Breast epithelium (tissue), 4 donors: ENCODE measurements around the gene MMP15. TPM values are rescaled to one million over a fixed set of nuclear protein-coding genes. Genes with fewer than 3 reads are reported as not detected.
"Not testable (repeated sequence)": the region's sequence is repeated elsewhere in the genome, so short reads cannot be mapped to it uniquely, and the experiment has no call there.

Source experiments
- DNase-seq, 2 donors: peaks; one replicate each; pipeline ENCODE4 v3.0.0-alpha.2; 2019; ENCODE audit warnings: low spot score in 2 of 2
- H3K27ac ChIP-seq, 2 donors: fragments of 200-600 bp; sonication (generic) in 1 of 2; one replicate each; pipeline ENCODE4 v1.5.1; 2016 to 2019; ENCODE audit warnings: mild to moderate bottlenecking in 1 of 2
- H3K27me3 ChIP-seq, 2 donors: fragments of 200-600 bp; sonication (generic) in 1 of 2; one replicate each; pipeline versions ENCODE4 v1.5.1 to v1.6.0; 2017 to 2019; ENCODE audit warnings: control low read depth in 1 of 2, mild to moderate bottlenecking in 1 of 2
- H3K36me3 ChIP-seq: fragments of 200-600 bp; one replicate; pipeline ENCODE4 v1.5.1; 2019
- H3K4me1 ChIP-seq, 2 donors: fragments of 200-600 bp; sonication (generic); one replicate each; pipeline ENCODE4 v1.5.1; 2016 to 2019; ENCODE audit warnings: control low read depth in 1 of 2
- H3K4me3 ChIP-seq, 3 donors: fragments of 200-600 bp; sonication (generic); 1 replicate in 2 of 3; 2 replicates in 1 of 3; pipeline ENCODE4 v1.5.1; 2016 to 2019; ENCODE audit warnings: mild to moderate bottlenecking in 3 of 3, moderate library complexity in 2 of 3
- H3K9me3 ChIP-seq, 2 donors: fragments of 200-600 bp; sonication (generic) in 1 of 2; one replicate each; pipeline ENCODE4 v1.5.1; 2016 to 2019; ENCODE audit warnings: control low read depth in 1 of 2
- CTCF ChIP-seq, 3 donors: fragments of 450-650 bp; IDR thresholded peaks; one replicate each; pipeline ENCODE4 v1.5.1; 2016 to 2017; ENCODE audit warnings: antibody characterized with exemption in 3 of 3, mild to moderate bottlenecking in 3 of 3, moderate library complexity in 3 of 3
- POLR2A ChIP-seq: fragments of 450-650 bp; IDR thresholded peaks from one replicate; pipeline ENCODE4 v1.6.1; 2016; ENCODE audit warnings: antibody characterized with exemption, mild to moderate bottlenecking, moderate library complexity
- POLR2AphosphoS5 ChIP-seq, 3 donors: sonication (generic); formaldehyde crosslinking; IDR thresholded peaks; one replicate each; pipeline ENCODE4 v1.6.1; 2017; ENCODE audit warnings: antibody characterized with exemption in 3 of 3
- intact Hi-C: fragments of 100-400 bp; cut with DNase I; formaldehyde crosslinking; loops from one replicate; pipeline ENCODE4 v1.15.1; 2023; ENCODE audit warnings: low total_unique reads
- total RNA-seq, 3 donors: library from RNA; depleted of rRNA; stranded (reverse); fragments of >200 nt; gene quantifications; one replicate each; pipeline ENCODE4 v1.1.0, GENCODE V29; 2016

MMP15 gene
- total RNA-seq, result 1 to 10 TPM; 4.6 to 5.3 (median 4.8) TPM

GRCh38 chr16:58025351-58026138, at the start of gene MMP15:
Gene MMP15 (plus strand): TSS chr16:58025754. CDS start chr16:58026351, 597 bp downstream.
- H3K27me3 ChIP-seq, result no peaks in the 10 kb centered on the region
- peak; percentile 40 to 70 for DNase-seq
- peak within 1 kb of the TSS; percentile 66 to 92 (median 72) for H3K4me3 ChIP-seq
- no peaks in the 10 kb centered on the region for H3K36me3 ChIP-seq
- no peak for TF ChIP-seq CTCF (IDR thresholded peaks at IDR 0.05)
- TF ChIP-seq POLR2AphosphoS5 (IDR thresholded peaks at IDR 0.05), result no peak
- TF ChIP-seq POLR2A, result no peak
- H3K27ac ChIP-seq, result peak within 1 kb of the TSS; percentile 67 to 78
- H3K9me3 ChIP-seq, result no peaks in the 10 kb centered on the region
- intact Hi-C loops, result loop anchor here (5.0 kb wide), 1 partner anchor 102 kb away; the partner anchor contains the start of gene CFAP20
- peaks cover 6 to 11% of the 10 kb centered on the region in 2 donors for H3K4me1 ChIP-seq

- Histone ChIP-seq H3K4me3 (no peak overlapping the region), H3K27me3 (no peaks in the 10 kb centered on the region), H3K27ac (peak overlapping the region; percentile 83 to 89), H3K9me3 (no peaks in the 10 kb centered on the region), H3K4me1 (peaks cover 0 to 4% of the 10 kb centered on the region in 2 donors), H3K36me3 (no peaks in the 10 kb centered on the region)
- DNase-seq, result peak in 1 of 2 donors; percentile 79
- intact Hi-C loops, result no loop called here
- TF ChIP-seq POLR2A (no peak), CTCF (IDR thresholded peaks at IDR 0.05) (no peak), POLR2AphosphoS5 (IDR thresholded peaks at IDR 0.05) (peak in 1 of 3 donors; percentile 59)
These were observed 49.2 kb upstream of the MMP15 start for GRCh38 chr16:57976331-57976796.

GRCh38 chr16:57977418-57978069, 48.0 kb upstream of the MMP15 start:
- Histone ChIP-seq H3K4me3 (no peak overlapping the region), H3K4me1 (peaks cover 0 to 4% of the 10 kb centered on the region in 2 donors), H3K27ac (no peak overlapping the region), H3K27me3 (no peaks in the 10 kb centered on the region), H3K36me3 (no peaks in the 10 kb centered on the region), H3K9me3 (no peaks in the 10 kb centered on the region)
- intact Hi-C loops, result no loop called here
- no peak for TF ChIP-seq CTCF (IDR thresholded peaks at IDR 0.05)
- no peak for TF ChIP-seq POLR2AphosphoS5 (IDR thresholded peaks at IDR 0.05)
- no peak for TF ChIP-seq POLR2A
- no peak for DNase-seq

- H3K4me1 ChIP-seq, DNase-seq, H3K27ac ChIP-seq, H3K36me3 ChIP-seq, H3K4me3 ChIP-seq, H3K27me3 ChIP-seq, H3K9me3 ChIP-seq, intact Hi-C loops: not testable (repeated sequence)
These were observed 47.5 kb upstream of the MMP15 start for GRCh38 chr16:57978070-57978465.

GRCh38 chr16:57979006-57979585, 46.5 kb upstream of the MMP15 start:
- Histone ChIP-seq H3K4me1 (peaks cover 0 to 4% of the 10 kb centered on the region in 2 donors), H3K27me3 (no peaks in the 10 kb centered on the region), H3K27ac (no peak overlapping the region), H3K36me3 (no peaks in the 10 kb centered on the region), H3K4me3 (no peak overlapping the region), H3K9me3 (no peaks in the 10 kb centered on the region)
- no peak for TF ChIP-seq POLR2A
- TF ChIP-seq POLR2AphosphoS5 (IDR thresholded peaks at IDR 0.05), result no peak
- no peak for TF ChIP-seq CTCF (IDR thresholded peaks at IDR 0.05)
- intact Hi-C loops, result no loop called here
- DNase-seq, result no peak
